ENCODE data around the gene SH2D6.
"Not testable (repeated sequence)": the region's sequence is repeated elsewhere in the genome, so short reads cannot be mapped to it uniquely, and the experiment has no call there.

SH2D6 gene

DNA sequence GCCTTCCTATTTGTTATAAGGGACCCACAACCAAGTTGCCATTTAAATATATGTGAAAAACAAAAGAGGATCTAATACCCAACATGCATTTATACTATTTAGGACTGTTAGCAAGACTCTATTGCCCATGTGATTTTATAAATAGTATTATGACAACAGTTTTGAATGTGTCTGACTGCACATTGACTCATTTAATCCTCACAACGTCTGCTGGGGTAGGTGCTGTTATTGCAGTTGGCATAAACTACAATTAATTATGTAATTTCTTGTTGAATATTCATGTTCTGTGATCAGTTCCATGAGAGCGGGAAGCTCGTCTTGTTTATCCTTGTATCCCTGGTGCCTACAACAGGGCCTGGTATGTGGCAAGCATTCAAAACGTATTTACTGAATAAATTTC lies 53.7 kb downstream of the SH2D6 start:
- DNase-seq: no peak

DNA sequence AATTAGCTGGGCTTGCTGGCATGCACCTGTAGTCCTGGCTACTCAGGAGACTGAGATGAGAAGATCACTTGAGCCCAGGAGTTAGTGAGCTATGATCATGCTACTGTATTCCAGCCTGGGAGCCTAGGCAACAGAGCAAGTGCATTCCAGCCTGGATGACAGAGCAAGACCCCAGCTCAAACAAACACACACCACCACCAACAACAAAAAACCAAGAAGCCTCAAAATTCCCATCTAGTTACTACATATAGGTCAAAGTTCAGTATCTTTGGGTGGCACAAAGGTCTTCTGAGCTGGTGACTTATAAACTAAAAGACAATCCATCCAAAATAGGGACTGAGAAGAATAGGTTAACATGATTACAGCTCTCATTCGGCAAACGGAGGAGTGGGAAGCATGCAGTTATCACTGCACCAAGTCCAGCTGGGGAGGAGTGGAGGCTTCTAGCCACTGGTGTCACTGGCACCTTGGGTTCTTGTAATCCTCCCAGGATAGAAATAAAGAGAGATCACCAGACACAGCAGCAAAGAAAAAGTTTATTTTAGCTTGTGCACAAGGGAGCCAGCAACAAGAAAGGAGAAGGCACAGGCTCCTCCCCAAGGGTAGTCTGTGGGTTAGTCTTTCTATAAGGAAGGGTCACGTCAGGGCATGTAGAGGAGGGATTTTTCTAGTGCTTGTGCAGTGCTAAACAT lies 57.4 kb downstream of the SH2D6 start:
- no peak for DNase-seq

DNA sequence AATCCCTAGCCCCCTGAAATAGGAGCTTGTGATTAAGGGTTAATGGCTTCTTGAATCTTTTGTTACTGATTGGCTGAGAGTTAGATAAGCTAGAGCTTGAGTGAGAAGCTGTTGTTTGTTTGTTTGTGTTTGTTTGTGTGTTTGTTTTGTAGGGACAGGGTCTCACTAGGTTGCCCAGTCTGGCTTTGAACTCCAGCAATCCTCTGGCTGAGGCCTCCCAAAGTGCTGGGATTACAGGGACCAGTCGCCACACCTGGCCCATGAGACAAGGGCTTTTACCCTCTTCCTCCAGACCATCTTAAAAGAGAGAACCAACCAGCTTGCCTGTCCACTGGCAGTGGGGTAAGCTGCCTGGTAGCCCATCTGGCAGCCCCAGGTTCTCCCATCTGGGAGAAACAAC lies 58.1 kb downstream of the SH2D6 start:
- DNase-seq: no peak

DNA sequence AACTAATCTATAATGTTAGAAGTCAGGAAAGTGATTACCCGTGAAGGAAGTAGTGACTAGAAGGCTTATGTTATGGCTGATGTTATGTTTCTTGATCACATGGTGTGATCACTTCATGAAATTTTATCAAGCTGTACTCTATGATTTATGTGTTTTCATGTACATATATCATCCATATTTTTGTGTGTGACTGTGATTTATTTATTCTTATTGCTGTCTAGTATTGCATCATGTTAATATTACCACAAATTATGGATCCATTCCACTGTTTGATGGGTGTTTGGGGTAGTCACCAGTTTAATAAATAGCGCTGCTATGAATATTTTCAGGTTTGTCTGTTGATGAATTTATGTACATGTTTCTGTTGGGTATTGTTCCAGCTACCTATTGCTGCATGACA lies 59.4 kb downstream of the SH2D6 start:
- DNase-seq: no peak

DNA sequence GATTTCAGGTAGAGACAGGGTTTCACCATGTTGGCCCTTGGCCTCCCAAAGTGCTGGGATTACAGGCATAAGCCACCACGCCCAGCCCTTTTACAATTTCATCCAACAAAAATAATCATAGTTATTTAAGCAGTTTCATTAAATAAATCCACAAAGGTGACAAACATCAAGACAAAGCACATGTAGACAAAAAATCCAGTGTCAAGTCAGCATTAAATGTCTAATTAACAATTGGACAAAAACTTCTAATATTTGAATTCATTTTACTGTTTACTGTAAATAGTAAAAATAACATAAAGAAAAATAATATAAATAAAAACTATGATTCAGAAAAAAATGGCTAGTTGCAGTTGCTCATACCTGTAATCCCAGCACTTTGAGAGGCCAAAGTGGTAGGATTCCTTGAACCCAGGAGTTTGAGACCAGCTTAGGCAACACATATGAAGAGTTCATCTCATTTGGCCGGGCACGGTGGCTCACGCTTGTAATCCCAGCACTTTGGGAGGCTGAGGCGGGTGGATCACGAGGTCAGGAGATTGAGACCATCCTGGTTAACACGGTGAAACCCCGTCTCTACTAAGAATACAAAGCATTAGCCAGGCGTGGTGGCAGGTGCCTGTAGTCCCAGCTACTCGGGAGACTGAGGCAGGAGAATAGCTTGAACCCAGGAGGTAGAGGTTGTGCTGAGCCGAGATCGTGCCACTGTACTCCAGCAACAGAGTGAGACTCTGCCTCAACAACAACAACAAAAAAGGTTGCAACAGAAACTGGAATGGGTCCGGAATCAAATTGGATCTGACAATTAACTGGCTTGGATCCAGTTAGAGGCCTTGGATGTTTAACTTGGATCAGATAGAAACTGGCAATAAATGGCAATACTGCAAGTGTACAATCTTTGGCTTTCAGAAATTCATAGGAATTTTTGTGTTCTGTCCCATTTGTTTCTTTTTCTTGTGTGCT lies 63.6 kb downstream of the SH2D6 start:
- DNase-seq: no peak

DNA sequence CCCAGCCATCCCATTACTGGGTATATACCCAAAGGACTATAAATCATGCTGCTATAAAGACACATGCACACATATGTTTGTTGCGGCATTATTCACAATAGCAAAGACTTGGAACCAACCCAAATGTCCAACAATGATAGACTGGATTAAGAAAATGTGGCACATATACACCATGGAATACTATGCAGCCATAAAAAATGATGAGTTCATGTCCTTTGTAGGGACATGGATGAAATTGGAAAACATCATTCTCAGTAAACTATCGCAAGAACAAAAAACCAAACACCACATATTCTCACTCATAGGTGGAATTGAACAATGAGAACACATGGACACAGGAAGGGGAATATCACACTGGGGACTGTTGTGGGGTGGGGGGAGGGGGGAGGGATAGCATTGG lies 66.1 kb downstream of the SH2D6 start:
- DNase-seq: not testable (repeated sequence)

DNA sequence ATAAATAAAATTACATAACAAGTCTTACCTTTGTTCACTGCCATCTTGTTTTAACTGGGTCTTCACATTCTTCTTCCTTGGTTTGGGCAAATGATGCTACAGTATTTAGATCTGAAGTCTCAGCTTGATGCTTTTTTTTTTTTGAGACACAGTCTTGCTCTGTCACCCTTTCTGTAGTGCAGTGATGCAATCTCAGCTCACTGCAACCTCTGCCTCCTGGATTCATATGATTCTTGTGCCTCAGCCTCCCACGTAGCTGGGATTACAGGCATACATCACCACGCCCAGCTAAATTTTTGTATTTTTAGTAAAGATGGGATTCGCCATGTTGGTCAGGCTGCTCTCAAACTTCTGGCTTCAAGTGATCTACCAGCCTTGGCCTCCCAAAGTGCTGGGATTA lies 67.3 kb downstream of the SH2D6 start:
- no peak for DNase-seq

All from bone marrow (tissue), 2 donors.